NCI-H345 treated with DMSO at 0.1 percent for 48 hours (cell line): ENCODE data around the gene TRIM33.
"Not testable (repeated sequence)": the region's sequence is repeated elsewhere in the genome, so short reads cannot be mapped to it uniquely, and the experiment has no call there.

Experiments used
- DNase-seq: peaks from one replicate; lab custom pipeline; 2025; ENCODE audit not compliant: unreplicated experiment; lab: John Stamatoyannopoulos, UW

The TRIM33 gene

GRCh38 chr1:114427612-114428011 is 83.4 kb downstream of the TRIM33 start:
- no peak for DNase-seq

- DNase-seq = no peak
These were observed 87.5 kb downstream of the TRIM33 start for GRCh38 chr1:114423455-114423854.

GRCh38 chr1:114418948-114419347 is 92.1 kb downstream of the TRIM33 start:
- DNase-seq = not testable (repeated sequence)

GRCh38 chr1:114397601-114398000 is 113.4 kb downstream of the TRIM33 start:
- DNase-seq = no peak

GRCh38 chr1:114395863-114396262 is 115.1 kb downstream of the TRIM33 start:
- DNase-seq = no peak

- DNase-seq = no peak
These were observed 120.0 kb downstream of the TRIM33 start for GRCh38 chr1:114390960-114391359.

GRCh38 chr1:114390361-114390760 is 120.6 kb downstream of the TRIM33 start:
- DNase-seq = no peak

- no peak for DNase-seq
These were observed 122.5 kb downstream of the TRIM33 start for GRCh38 chr1:114388432-114389003.

- not testable (repeated sequence) for DNase-seq
These were observed 123.4 kb downstream of the TRIM33 start for GRCh38 chr1:114387585-114387984.

- DNase-seq = no peak
These were observed 124.0 kb downstream of the TRIM33 start for GRCh38 chr1:114387010-114387360.

GRCh38 chr1:114386129-114387009 is 124.6 kb downstream of the TRIM33 start:
- DNase-seq = no peak

GRCh38 chr1:114384922-114385321 is 126.1 kb downstream of the TRIM33 start:
- no peak for DNase-seq

GRCh38 chr1:114379987-114380386 is 131.0 kb downstream of the TRIM33 start:
- no peak for DNase-seq

GRCh38 chr1:114379358-114379757 is 131.6 kb downstream of the TRIM33 start:
- DNase-seq = no peak

GRCh38 chr1:114377356-114377755 is 133.6 kb downstream of the TRIM33 start:
- no peak for DNase-seq

GRCh38 chr1:114369930-114370329 is 141.1 kb downstream of the TRIM33 start:
- DNase-seq = no peak

- not testable (repeated sequence) for DNase-seq
These were observed 141.6 kb downstream of the TRIM33 start for GRCh38 chr1:114369266-114369919.

- no peak for DNase-seq
These were observed 142.3 kb downstream of the TRIM33 start for GRCh38 chr1:114368560-114369255.

- no peak for DNase-seq
These were observed 143.2 kb downstream of the TRIM33 start for GRCh38 chr1:114367810-114368209.

- DNase-seq = not testable (repeated sequence)
These were observed 147.8 kb downstream of the TRIM33 start for GRCh38 chr1:114363230-114363629.

- no peak for DNase-seq
These were observed 151.2 kb downstream of the TRIM33 start for GRCh38 chr1:114359791-114360190.
